Retina (tissue), 1 donor: ENCODE data around the gene KDSR.
"Not testable (repeated sequence)": the region's sequence is repeated elsewhere in the genome, so short reads cannot be mapped to it uniquely, and the experiment has no call there.

ENCODE experiments used
- DNase-seq: peaks from one replicate; pipeline ENCODE4 v3.0.0-alpha.2; 2016

The KDSR gene

GRCh38 chr18:63363951-63364350 is 3.1 kb downstream of the KDSR start:
- DNase-seq: no peak

GRCh38 chr18:63363420-63363819 is 3.6 kb downstream of the KDSR start:
- not testable (repeated sequence) for DNase-seq

- DNase-seq: no peak
These were observed 10.6 kb downstream of the KDSR start for GRCh38 chr18:63356272-63356896.

GRCh38 chr18:63350230-63350629 is 16.8 kb downstream of the KDSR start:
- no peak for DNase-seq

- no peak for DNase-seq
These were observed 18.4 kb downstream of the KDSR start for GRCh38 chr18:63348508-63349136.

- no peak for DNase-seq
These were observed 20.4 kb downstream of the KDSR start for GRCh38 chr18:63346480-63347183.

- no peak for DNase-seq
These were observed 21.0 kb downstream of the KDSR start for GRCh38 chr18:63346031-63346430.

- DNase-seq: no peak
These were observed 22.1 kb downstream of the KDSR start for GRCh38 chr18:63344918-63345317.

GRCh38 chr18:63344263-63344662 is 22.7 kb downstream of the KDSR start:
- no peak for DNase-seq

- peak; percentile 47 for DNase-seq
These were observed 24.8 kb downstream of the KDSR start for GRCh38 chr18:63342206-63342605.

GRCh38 chr18:63339920-63340484 is 27.0 kb downstream of the KDSR start:
- DNase-seq: peak; percentile 31

- DNase-seq: no peak
These were observed 30.5 kb downstream of the KDSR start for GRCh38 chr18:63336366-63337099.

- DNase-seq: no peak
These were observed 35.9 kb downstream of the KDSR start for GRCh38 chr18:63331105-63331504.

- DNase-seq: no peak
These were observed 37.4 kb downstream of the KDSR start for GRCh38 chr18:63329431-63330145.

GRCh38 chr18:63326011-63326410 is 41.0 kb downstream of the KDSR start:
- no peak for DNase-seq

GRCh38 chr18:63325086-63325686 is 41.8 kb downstream of the KDSR start:
- DNase-seq: no peak

GRCh38 chr18:63322908-63323634 is 43.9 kb downstream of the KDSR start:
- DNase-seq: peak; percentile 67

- no peak for DNase-seq
These were observed 44.8 kb downstream of the KDSR start for GRCh38 chr18:63322206-63322605.

- no peak for DNase-seq
These were observed 45.7 kb downstream of the KDSR start for GRCh38 chr18:63321291-63321690.

- DNase-seq: no peak
These were observed 46.1 kb downstream of the KDSR start for GRCh38 chr18:63320975-63321265.

- DNase-seq: peak; percentile 81
These were observed 46.7 kb downstream of the KDSR start for GRCh38 chr18:63320123-63320974.
